Activated CD4-positive, alpha-beta T cell treated with anti-CD3 and anti-CD28 coated beads for 1 hour (primary cell): ENCODE measurements around the gene PPP1R7.

Source experiments
- DNase-seq: peaks from one replicate; pipeline ENCODE4 v3.0.0-alpha.2; 2020

PPP1R7 gene

DNA sequence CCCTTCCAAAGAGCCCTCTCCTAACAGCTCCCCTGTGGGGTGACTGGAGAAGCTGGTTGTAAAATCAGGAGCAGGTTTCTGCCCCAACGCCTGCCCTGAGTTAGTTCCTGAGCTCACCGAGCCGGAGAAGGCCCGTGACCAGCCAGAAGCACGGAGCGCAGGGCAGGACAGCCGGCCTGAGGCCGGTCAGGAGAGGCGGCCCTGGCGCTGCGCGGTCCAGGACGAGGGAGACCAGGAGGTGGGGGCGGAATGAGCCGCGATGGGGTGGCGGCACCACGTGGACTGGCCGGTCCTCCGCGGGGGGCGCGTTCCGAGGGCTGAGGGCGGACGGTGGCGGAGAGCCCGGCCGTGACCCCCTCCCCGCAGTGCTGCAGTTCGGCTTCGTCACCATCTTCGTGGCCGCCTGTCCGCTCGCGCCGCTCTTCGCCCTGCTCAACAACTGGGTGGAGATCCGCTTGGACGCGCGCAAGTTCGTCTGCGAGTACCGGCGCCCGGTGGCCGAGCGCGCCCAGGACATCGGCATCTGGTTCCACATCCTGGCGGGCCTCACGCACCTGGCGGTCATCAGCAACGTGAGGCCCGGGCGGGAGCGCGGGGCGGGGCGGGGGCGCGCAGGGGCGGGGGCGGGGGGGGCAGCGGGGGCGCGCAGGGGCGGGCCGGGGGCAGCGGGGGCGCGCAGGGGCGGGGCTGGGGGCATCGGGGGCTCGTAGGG lies 67.2 kb downstream of the PPP1R7 start:
- no peak for DNase-seq

DNA sequence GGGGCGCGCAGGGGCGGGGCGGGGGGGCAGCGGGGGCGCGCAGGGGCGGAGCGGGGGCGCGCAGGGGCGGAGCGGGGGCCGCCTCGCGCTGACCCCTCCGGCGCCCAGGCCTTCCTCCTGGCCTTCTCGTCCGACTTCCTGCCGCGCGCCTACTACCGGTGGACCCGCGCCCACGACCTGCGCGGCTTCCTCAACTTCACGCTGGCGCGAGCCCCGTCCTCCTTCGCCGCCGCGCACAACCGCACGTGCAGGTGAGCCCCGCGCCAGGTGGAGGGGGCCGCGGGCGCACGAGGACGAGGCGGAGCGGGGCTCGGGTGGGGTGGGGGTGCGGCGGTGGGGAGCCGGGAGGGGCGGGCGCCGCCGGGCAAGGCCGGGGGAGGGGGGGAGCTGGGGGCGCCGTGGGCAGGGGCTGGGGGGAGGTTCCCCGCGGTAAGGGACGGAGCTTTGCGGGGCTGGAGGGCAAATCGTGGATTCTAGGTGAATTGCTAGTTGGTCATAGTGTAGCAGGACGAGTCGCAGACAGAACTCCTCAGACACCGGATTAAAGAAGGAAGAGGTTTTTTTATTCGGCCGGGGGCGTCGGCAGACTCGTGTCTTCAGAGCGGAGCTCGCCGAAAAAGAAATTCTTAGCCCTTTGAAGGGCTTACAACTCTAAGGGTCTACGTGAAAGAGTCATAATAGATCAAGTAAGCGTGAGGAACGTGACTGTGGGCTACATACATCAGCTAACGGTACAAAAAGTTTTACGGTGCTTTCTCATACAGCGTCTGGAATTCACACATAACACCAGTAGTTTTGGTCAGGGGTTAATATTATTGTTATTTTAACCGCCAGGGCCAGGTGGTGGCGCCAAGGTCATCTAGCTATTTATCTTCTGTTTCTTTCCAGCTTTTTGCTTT lies 68.1 kb downstream of the PPP1R7 start:
- DNase-seq, result no peak

- DNase-seq, result no peak
Observed at GRCh38 chr2:241219030-241219382, 68.7 kb downstream of the PPP1R7 start.

DNA sequence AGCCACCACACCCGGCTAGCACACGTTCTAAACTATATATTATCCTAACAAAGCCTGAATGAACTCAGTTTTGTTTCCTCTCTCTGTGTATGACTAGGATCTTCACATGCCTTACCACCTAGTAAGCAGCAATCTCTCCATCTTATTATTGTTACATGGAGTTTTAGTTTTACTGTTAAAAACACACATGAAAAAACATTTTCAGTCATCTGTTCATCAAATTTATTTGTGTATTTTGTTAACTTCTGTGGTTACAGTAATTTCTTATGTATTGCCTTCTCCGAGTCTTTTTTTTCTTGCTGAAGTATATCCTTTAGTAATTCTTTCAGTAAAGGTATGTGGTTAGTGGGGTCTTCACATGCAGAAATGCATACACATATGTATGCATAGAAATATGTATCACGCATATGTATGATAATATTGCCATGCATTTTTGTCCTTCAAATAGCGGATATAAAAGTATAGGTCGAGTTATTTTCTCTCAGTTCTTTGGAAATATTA lies 69.6 kb downstream of the PPP1R7 start:
- no peak for DNase-seq

DNA sequence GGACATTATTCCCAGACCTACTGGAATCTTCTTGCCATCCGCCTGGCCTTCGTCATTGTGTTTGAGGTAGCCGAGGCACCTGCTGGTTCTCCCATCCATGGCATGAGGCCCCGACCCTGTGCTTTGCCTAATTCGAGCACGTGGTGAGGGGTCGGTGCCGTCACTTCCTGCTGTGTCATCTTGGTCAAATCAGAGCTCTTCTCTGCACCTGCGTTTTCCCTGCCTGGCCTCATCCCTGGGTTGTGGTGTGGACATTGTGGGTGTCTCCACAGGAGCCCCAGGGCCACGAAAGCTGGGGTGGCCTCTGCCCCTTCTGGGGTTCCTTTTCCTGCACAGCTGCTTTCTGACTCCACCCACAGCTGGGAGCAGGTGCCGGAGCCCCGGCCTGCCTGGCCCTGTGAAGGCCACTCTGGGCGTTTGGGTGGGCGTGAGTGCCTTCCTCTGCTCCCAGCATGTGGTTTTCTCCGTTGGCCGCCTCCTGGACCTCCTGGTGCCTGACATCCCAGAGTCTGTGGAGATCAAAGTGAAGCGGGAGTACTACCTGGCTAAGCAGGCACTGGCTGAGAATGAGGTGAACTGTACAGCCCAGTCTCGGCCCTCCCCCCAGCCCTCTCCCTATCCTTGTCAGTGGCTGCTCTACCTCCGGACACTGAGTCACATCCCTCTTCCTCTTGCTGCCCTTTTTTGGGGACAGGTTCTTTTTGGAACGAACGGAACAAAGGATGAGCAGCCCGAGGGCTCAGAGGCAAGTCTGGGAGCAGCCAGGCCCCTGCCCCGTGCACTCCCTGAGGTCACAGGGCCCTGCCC lies 73.1 kb downstream of the PPP1R7 start:
- no peak for DNase-seq

DNA sequence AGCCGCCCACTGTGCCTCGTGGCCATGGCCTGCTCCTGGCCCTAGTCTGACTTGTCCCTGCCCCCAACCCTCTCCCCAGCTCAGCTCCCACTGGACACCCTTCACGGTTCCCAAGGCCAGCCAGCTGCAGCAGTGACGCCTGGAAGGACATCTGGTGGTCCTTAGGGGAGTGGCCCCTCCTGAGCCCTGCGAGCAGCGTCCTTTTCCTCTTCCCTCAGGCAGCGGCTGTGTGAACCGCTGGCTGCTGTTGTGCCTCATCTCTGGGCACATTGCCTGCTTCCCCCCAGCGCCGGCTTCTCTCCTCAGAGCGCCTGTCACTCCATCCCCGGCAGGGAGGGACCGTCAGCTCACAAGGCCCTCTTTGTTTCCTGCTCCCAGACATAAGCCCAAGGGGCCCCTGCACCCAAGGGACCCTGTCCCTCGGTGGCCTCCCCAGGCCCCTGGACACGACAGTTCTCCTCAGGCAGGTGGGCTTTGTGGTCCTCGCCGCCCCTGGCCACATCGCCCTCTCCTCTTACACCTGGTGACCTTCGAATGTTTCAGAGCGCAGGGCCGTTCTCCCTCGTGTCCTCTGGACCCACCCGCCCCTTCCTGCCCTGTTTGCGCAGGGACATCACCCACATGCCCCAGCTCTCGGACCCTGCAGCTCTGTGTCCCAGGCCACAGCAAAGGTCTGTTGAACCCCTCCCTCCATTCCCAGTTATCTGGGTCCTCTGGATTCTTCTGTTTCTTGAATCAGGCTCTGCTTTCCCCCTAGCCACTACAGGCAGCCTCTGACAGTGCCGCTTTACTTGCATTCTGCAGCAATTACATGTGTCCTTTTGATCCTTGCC lies 74.0 kb downstream of the PPP1R7 start:
- no peak for DNase-seq

DNA sequence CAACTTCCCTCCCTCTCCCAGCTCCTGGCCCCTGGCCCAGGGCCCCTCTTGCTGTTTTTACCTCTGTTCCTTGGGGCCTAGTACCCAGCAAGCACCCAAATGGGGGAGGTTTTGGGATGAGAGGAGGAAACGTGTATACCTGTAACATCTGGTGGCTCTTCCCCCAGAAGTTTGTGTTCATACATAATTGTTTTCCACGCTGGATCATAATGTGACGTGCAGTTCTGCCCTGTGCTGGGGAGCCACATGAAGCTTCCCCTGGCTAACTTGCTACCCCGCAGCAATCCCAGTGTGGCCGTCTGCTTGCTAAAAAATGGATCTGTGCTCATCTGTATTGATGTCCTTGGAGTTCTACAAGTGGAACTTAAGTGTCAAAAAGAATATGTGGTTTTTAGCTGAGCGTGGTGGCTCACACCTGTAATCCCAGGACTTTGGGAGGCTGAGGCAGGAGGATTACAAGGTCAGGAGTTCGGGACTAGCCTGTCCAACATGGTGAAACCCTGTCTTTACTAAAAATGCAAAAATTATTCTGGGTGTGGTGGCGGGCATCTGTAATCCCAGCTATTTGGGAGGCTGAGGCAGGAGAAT lies 74.7 kb downstream of the PPP1R7 start:
- DNase-seq, result no peak

DNA sequence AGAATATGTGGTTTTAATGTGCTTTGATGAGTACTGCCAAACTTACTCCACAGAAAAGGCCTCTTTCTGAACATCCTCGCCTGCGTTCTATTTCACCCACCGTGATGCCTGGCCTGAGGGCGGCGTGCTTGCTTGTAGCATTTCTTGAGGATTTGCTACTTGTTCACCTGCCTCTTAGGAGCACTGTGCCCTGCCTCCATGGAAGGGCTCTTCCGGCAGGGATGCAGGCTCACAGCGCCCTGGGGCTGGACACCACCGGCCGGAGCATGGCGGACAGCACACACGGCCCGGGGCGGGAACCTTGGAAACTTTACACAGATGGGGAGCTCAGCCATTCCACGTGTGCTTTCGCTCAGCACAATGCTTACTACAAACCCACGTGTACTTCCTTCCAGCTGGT lies 75.3 kb downstream of the PPP1R7 start:
- no peak for DNase-seq

DNA sequence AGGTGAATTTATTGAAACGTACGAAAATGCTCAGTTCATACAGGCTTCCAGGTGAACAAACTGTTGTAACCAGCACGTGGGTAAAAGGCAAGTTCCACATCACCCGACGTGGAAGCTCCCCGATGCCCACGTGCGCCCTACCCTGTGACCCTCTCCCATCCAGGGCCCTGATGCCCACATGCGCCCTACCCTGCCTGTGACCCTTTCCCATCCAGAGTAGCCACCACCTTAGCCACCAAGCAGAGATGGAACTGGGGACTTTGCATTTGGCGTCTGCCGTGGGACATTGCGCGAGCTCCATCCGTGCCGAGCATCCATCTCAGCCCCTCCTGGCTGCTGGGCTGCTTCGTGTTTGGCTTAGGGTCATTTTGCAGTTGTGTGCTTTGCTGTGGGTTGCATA lies 75.7 kb downstream of the PPP1R7 start:
- no peak for DNase-seq

- DNase-seq, result no peak
Observed at GRCh38 chr2:241226723-241227572, 76.7 kb downstream of the PPP1R7 start.

DNA sequence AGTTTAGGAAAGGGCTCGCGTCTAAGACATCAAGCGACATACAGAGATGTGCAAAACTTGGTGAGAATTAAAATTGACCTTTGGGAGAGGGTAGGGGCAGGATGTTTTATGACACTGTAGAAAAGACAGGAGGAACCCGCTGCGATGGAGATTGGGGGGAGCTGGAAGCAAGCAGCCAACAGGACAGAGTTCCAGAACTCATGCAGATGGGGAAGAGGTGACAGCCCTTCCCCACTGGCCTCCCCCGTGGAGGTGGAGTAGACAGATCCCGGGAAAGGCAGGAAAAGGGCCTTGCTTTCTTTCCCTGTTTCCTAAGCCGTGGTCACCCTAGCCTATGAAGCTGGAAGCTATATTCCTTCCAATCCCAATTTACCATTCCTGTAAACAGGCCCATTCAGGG lies 77.3 kb downstream of the PPP1R7 start:
- no peak for DNase-seq

DNA sequence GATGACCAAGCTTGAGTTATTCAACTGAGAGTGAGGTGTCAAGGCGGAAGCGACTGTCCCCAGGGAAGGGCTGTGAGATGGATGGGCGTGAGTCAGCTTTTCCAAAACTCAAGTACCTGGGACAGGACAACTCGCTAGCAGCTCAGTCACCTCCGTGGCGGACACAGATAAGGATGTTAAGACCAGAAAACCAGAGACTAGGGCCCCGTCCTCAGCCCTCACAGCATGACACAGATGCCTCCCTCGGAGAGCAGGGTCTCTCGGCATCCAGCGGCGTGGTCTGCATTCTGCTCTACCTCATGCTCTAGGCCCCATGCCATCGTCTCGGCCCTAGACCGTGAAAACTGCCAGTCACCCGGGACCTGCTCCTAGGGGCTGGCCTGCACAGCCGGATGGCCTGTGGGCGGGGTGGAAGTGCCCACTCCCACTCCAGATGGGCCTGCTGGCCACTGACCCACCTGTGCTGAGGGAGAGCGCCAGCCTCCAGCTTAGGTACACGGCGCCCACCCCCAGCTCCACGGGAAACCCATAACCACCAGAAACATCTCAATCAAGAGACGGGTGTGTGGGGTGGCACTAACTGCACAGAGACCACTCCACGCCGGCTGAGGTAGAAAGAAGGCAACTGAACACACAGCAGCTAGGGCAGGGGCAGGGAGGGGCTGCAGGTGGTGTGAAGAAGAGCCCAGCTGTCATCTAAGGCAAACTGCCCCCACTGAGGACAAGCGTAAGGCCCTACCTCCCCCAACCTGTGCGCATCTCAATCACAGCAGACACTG lies 78.0 kb downstream of the PPP1R7 start:
- no peak for DNase-seq

DNA sequence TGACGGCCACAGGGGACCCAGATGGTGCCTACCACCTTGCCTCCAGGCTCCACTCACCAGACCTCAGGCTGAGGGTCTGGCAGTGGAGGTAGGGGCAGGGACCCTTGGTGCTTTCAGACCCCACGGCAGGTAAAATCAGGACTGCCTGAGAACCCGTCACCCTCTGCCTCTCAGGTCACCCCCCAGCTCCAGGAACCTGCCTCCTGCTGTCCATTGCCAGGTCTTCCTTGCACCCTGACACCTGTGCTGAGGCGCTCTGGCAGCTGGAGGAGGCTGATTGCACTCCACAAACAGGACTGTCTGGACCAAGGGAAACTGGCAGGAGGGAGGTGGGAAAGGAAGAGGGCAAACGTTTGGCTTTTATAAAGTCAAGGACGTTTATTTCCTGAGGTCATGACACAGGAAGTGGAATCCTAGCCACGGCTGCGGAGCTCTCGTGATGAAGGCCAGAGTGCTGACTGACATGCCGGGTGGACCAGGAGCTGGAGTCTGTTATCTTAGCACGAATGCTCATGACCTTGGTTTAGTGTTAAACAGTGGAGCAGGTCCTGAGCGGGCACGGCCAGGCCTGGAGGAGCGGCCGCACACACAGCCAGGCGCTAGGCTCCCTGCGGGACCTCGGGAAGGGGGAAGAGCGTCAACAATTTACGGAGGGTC lies 78.7 kb downstream of the PPP1R7 start:
- DNase-seq, result no peak

DNA sequence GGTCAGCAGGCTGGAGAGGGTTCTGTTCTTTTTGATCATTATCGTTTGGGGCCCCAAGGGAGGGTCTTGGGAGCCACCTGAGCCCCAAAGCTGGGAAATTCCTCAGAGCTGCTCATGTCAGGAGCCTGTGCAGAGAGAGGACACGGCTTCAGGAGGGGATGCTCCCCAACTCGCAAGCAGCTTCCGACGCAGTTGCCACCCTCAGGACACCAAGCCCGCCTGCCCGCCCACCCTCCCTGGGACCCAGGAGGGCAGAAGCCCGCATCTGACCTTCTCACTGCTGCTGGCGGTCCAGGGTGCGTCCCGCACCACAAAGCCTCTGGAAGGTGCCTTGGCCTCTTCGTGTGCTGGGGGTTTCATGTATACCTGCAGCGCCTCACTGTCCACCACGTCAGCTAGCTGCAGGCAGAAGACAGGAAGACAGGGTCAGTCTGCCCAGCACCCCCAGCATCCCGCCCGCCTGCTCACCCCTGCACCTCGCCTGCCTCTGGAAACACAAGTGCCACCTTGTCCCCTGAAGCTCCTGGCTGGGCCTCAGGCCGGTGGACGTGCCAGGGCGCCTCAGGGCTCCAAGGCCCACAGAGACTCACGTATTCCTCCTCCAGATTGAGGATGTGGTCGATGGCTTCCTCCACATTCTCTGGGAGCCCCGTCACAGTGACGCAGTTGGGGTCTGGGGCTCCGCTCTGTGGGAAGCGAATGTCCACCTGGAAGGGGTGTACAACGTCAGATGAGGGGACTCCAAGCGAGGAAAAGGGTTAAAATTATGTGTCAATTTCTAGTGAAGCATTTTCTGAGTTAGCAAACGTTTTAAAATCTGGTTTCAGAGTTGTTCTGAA lies 79.5 kb downstream of the PPP1R7 start:
- no peak for DNase-seq

GRCh38 chr2:241230435-241230834 lies 80.2 kb downstream of the PPP1R7 start:
- no peak for DNase-seq

GRCh38 chr2:241232736-241233575 lies 82.7 kb downstream of the PPP1R7 start:
- DNase-seq, result no peak
